Progenitor cell of endocrine pancreas (in vitro differentiated cells): ENCODE results near the gene NEK1. TPM values are rescaled to one million over a fixed set of nuclear protein-coding genes. Genes with fewer than 3 reads are reported as not detected.

Experiments used
- DNase-seq: peaks from one replicate; pipeline ENCODE4 v3.0.0; 2021; ENCODE audit warnings: low spot score; ENCODE audit not compliant: unreplicated experiment
- H3K27ac Mint-ChIP-seq: 2 replicates; pipeline ENCODE4 v1.8.0; 2021; ENCODE audit warnings: mild to moderate bottlenecking, moderate library complexity, mixed read lengths
- H3K27me3 Mint-ChIP-seq: 2 replicates; pipeline ENCODE4 v1.8.0; 2021; ENCODE audit warnings: mixed read lengths
- H3K36me3 Mint-ChIP-seq: 2 replicates; pipeline ENCODE4 v1.8.0; 2022; ENCODE audit warnings: mixed read lengths; ENCODE audit not compliant: insufficient read depth
- H3K4me1 Mint-ChIP-seq: 2 replicates; pipeline ENCODE4 v1.8.0; 2021; ENCODE audit warnings: low read depth, mixed read lengths
- H3K4me3 Mint-ChIP-seq: 2 replicates; pipeline ENCODE4 v1.8.0; 2021; ENCODE audit warnings: low read depth, mild to moderate bottlenecking, moderate library complexity, mixed read lengths
- H3K9me3 Mint-ChIP-seq: 2 replicates; pipeline ENCODE4 v1.8.0; 2021; ENCODE audit warnings: low read depth, mixed read lengths
- total RNA-seq: library from RNA; stranded (reverse); gene quantifications from 2 replicates; pipeline ENCODE4 v1.2.1, GENCODE V29; 2021
- TF ChIP-seq, protein P1 (sequence below): fragments of 200-600 bp; sonication (generic); IDR thresholded peaks from one replicate; pipeline ENCODE4 v1.5.0; 2021; ENCODE audit warnings: antibody characterized with exemption, mild to moderate bottlenecking; ENCODE audit not compliant: unreplicated experiment

NEK1 gene
- total RNA-seq, 1 donor from 2014 or later = 15.0 TPM

DNA sequence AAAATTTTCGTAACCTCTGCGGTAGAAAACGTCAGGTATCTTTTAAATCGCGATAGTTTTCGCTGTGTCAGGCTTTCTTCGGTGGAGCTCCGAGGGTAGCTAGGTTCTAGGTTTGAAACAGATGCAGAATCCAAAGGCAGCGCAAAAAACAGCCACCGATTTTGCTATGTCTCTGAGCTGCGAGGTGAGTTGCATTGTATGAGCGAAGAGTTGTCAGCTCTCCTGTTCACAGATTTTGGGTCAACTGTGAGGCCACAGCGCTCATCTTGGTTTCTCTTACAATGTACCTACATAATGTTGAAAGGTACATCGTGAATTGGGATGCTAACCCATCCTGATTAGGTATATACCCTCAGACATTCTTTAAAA, 8.5 kb upstream of the NEK1 start:
- Mint-ChIP-seq H3K4me3 (peak overlapping the region; percentile 91), H3K36me3 (peaks cover 3% of the 10 kb centered on the region), H3K4me1 (peaks cover 20% of the 10 kb centered on the region), H3K27me3 (no peaks in the 10 kb centered on the region), H3K9me3 (no peaks in the 10 kb centered on the region), H3K27ac (peak overlapping the region; percentile 99)
- TF ChIP-seq, protein P1, sequence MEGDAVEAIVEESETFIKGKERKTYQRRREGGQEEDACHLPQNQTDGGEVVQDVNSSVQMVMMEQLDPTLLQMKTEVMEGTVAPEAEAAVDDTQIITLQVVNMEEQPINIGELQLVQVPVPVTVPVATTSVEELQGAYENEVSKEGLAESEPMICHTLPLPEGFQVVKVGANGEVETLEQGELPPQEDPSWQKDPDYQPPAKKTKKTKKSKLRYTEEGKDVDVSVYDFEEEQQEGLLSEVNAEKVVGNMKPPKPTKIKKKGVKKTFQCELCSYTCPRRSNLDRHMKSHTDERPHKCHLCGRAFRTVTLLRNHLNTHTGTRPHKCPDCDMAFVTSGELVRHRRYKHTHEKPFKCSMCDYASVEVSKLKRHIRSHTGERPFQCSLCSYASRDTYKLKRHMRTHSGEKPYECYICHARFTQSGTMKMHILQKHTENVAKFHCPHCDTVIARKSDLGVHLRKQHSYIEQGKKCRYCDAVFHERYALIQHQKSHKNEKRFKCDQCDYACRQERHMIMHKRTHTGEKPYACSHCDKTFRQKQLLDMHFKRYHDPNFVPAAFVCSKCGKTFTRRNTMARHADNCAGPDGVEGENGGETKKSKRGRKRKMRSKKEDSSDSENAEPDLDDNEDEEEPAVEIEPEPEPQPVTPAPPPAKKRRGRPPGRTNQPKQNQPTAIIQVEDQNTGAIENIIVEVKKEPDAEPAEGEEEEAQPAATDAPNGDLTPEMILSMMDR = no peak
- no peak for DNase-seq

DNA sequence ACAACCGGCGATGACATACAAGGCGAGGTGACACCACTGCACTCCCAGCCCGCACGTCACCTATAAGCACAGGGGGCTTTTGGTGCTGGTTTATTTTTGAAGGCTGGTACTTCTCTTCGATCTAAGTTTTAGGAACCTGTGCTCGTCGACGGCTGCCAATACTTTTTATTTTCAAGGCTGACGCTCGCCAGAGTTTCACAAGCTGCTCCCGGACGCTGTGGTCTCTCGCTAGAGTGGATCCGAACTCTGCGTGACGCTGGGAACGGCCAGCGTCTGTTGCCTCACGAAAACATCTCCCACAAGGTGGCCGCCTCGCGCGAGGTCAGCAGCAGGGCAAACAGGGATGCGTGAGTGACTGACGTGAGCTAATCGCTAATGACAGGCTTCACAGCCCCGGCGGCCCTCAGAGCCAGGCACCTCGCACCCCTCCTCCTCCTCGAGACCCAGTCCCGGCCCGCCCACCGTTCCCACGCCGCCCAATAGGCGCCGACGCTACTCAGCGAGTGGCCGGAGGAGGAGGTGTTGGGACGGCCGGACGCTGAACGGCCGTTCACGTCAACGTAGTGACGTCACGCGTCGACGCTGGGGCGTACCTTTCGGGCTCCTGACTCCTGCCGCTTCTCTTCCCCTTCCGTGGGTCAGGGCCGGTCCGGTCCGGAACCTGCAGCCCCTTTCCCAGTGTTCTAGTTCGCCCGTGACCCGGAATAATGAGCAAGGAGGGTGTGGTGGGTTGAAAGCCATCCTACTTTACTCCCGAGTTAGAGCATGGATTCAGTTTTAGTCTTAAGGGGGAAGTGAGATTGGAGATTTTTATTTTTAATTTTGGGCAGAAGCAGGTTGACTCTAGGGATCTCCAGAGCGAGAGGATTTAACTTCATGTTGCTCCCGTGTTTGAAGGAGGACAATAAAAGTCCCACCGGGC, 7.8 kb upstream of the NEK1 start, which contains the start of gene CLCN3:
Gene CLCN3, plus strand, starts transcription at position 621 of the 922 bp plus-strand sequence. CDS start 15,351 bp downstream, outside the sequence.
- H3K27me3 Mint-ChIP-seq = no peaks in the 10 kb centered on the region
- H3K4me3 Mint-ChIP-seq = peak within 1 kb of the TSS; percentile 91
- TF ChIP-seq, protein P1 = no peak
- peak within 1 kb of the TSS; percentile 99 for H3K27ac Mint-ChIP-seq
- H3K36me3 Mint-ChIP-seq = peaks cover 2% of the 10 kb centered on the region
- DNase-seq = peak; percentile 94
- H3K9me3 Mint-ChIP-seq = no peaks in the 10 kb centered on the region
- peaks cover 20% of the 10 kb centered on the region for H3K4me1 Mint-ChIP-seq

DNA sequence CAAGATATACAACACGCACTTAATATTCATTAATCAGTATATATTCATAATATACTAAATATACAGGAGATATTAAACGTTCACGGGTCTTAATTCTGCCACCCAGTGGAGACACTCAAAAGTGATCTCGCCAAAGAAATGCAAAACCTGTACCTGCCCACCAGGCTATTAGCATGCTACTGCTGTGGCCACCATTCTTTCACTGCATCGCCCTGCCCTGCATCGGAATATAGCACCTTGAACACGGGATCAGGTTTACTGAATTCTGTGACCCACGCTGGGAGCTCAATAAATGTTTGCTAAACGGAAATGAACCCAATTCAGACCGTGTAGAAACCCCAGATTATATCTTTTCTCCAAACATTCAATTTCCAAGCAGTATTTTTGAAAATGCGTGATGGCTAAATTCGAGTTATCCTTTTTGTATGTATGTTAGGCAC, 7.2 kb upstream of the NEK1 start:
- Mint-ChIP-seq H3K4me3 (peak overlapping the region; percentile 91), H3K4me1 (peaks cover 20% of the 10 kb centered on the region), H3K27ac (peak overlapping the region; percentile 99), H3K9me3 (no peaks in the 10 kb centered on the region), H3K36me3 (no peaks in the 10 kb centered on the region), H3K27me3 (no peaks in the 10 kb centered on the region)
- TF ChIP-seq, protein P1 = peak; percentile 68
- DNase-seq = peak; percentile 20

DNA sequence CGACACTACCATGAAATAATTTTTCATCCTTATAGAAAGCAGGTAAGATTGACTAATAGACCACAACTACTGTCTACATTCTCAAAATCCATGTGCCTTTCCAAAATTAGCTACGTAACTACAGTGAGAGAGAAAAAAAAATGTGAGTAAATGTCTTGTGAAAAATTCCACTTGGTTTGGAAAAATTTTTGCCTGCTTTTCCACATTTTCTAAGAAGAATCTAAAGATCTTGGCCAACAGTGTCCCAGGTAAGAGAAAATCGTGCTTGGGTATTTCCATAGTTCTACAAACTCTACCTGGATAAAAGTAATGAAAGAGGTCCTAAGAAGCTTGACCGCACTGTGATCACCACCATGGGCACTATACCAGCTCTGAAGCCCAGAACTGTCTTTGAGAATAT, 6.6 kb upstream of the NEK1 start:
- TF ChIP-seq, protein P1 = no peak
- Mint-ChIP-seq H3K27me3 (no peaks in the 10 kb centered on the region), H3K9me3 (no peaks in the 10 kb centered on the region), H3K4me1 (peaks cover 20% of the 10 kb centered on the region), H3K36me3 (no peaks in the 10 kb centered on the region), H3K27ac (peak overlapping the region; percentile 34), H3K4me3 (peak overlapping the region; percentile 91)
- DNase-seq = no peak

DNA sequence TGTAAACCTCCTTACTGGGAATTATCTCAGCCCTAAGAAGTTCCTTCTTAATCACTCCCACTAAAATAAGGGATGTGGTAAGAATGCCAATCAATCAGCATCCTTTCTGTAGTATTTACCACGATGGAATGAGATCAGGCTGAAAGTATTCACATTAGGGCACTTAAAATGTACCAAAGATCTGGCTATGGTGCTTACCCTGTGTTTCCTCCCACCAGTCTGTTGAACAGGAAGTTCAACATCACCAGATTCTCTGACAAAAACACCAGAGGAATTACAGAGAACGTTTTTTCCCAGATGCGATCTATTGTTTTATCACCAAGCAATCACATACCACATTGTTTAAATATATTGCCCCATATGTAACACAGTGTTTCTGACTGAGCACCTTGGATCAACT, 5.9 kb upstream of the NEK1 start:
- H3K4me3 Mint-ChIP-seq = no peak overlapping the region
- no peaks in the 10 kb centered on the region for H3K27me3 Mint-ChIP-seq

More for the DNA sequence above, 5.9 kb upstream of the NEK1 start:
- Mint-ChIP-seq H3K4me1 (peaks cover 19% of the 10 kb centered on the region), H3K9me3 (no peaks in the 10 kb centered on the region), H3K27ac (peak overlapping the region; percentile 13), H3K36me3 (no peaks in the 10 kb centered on the region)
- no peak for DNase-seq
- TF ChIP-seq, protein P1 = no peak
